Measurements from ENCODE around the gene EXOSC9.

The EXOSC9 gene

DNA sequence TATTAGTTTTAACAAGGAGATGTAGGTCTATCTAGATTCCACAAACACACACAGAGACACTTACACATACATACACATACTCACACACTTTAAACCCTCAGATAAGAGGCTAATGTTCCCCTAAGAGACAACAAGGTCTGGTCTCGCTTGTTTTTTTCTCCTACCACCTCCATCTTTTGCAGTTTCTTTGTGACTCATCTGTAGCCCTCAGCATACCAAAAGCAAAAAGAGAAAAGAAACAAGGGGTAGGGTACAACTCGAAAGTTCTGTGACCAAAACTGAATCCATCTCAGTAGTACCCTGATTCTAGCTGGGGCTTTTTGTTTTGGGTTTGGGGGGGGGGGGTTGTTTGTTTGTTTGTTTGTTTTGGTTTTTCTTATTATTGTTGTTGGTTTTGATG is 12.2 kb upstream of the EXOSC9 start:
- no peak overlapping the region for H4K91ac ChIP-seq (ENCODE audit: low read depth, low read length, poor library complexity)
- no peaks in the 10 kb centered on the region for H3K79me1 ChIP-seq (ENCODE audit: low read depth, low read length)

GRCh38 chr4:121789455-121789854 is 11.7 kb upstream of the EXOSC9 start:
- Histone ChIP-seq H4K8ac (ENCODE audit: low read depth, low read length) (no peak overlapping the region), H3K18ac (ENCODE audit: low read length) (no peak overlapping the region), H2BK15ac (ENCODE audit: low read length) (no peak overlapping the region), H3K9me3 (replicated peaks in 1 of 2; ENCODE audit: control insufficient read depth in 2 of 2, insufficient read depth in 1 of 2, low read depth in 1 of 2, low read length in 2 of 2) (no peaks in the 10 kb centered on the region), H3K9ac (ENCODE audit: low read depth, low read length, poor library complexity) (no peak overlapping the region), H2BK5ac (ENCODE audit: low read length) (no peak overlapping the region), H2BK120ac (ENCODE audit: low read depth, low read length) (no peak overlapping the region), H2AFZ (ENCODE audit: low read length) (no peak overlapping the region), H2BK12ac (ENCODE audit: low read length) (no peak overlapping the region), H3K14ac (ENCODE audit: low read length) (no peak overlapping the region), H3K27ac (replicated peaks; ENCODE audit: low read length) (no peak overlapping the region), H3K4me2 (ENCODE audit: insufficient read depth, low read length, poor library complexity, severe bottlenecking) (no peak overlapping the region), H3K4ac (ENCODE audit: low read length) (no peak overlapping the region), H3K4me1 (ENCODE audit: control insufficient read depth in 2 of 2, insufficient read depth in 1 of 2, low read depth in 1 of 2, low read length in 2 of 2) (peaks cover under 1 to 2% of the 10 kb centered on the region in 2 donors), H3K79me1 (ENCODE audit: low read depth, low read length) (no peaks in the 10 kb centered on the region), H3K4me3 (ENCODE audit: low read length in 2 of 2) (no peak overlapping the region), H3K27me3 (ENCODE audit: control insufficient read depth in 3 of 3, insufficient read depth in 3 of 3, low read depth in 1 of 3, low read length in 3 of 3) (peaks cover 0 to 3% (median 0%) of the 10 kb centered on the region in 3 experiments), H3K23ac (ENCODE audit: low read depth, low read length, poor library complexity) (no peak overlapping the region), H2AK5ac (ENCODE audit: low read depth, low read length) (no peak overlapping the region), H4K91ac (ENCODE audit: low read depth, low read length, poor library complexity) (no peak overlapping the region), H3K36me3 (replicated peaks in 1 of 2; ENCODE audit: control insufficient read depth in 2 of 2, insufficient read depth in 2 of 2, low read length in 2 of 2) (no peaks in the 10 kb centered on the region)
- no peak for DNase-seq (ENCODE audit: low spot score)
- no CpG with 5 or more reads among the region's 1 CpG for WGBS, 2 donors (ENCODE audit: extremely low coverage in 2 of 2, insufficient read length in 2 of 2, insufficient replicate concordance in 1 of 2)

More for the DNA sequence above, 12.2 kb upstream of the EXOSC9 start:
- H3K27ac ChIP-seq (replicated peaks; ENCODE audit: low read length): no peak overlapping the region
- no peak overlapping the region for H3K14ac ChIP-seq (ENCODE audit: low read length)
- no peak overlapping the region for H3K4ac ChIP-seq (ENCODE audit: low read length)
- no peak overlapping the region for H2AK5ac ChIP-seq (ENCODE audit: low read depth, low read length)
- H3K9me3 ChIP-seq (replicated peaks in 1 of 2; ENCODE audit: control insufficient read depth in 2 of 2, insufficient read depth in 1 of 2, low read depth in 1 of 2, low read length in 2 of 2): no peaks in the 10 kb centered on the region
- no peak overlapping the region for H2AFZ ChIP-seq (ENCODE audit: low read length)
- H2BK5ac ChIP-seq (ENCODE audit: low read length): no peak overlapping the region
- no peak overlapping the region for H2BK15ac ChIP-seq (ENCODE audit: low read length)
- DNase-seq (ENCODE audit: low spot score): no peak
- H4K8ac ChIP-seq (ENCODE audit: low read depth, low read length): no peak overlapping the region
- H3K18ac ChIP-seq (ENCODE audit: low read length): no peak overlapping the region
- WGBS, 2 donors (ENCODE audit: extremely low coverage in 2 of 2, insufficient read length in 2 of 2, insufficient replicate concordance in 1 of 2): no CpG with 5 or more reads among the region's 2 CpGs
- H3K27me3 ChIP-seq (ENCODE audit: control insufficient read depth in 3 of 3, insufficient read depth in 3 of 3, low read depth in 1 of 3, low read length in 3 of 3): peaks cover 0 to 3% (median 0%) of the 10 kb centered on the region in 3 experiments
- H3K23ac ChIP-seq (ENCODE audit: low read depth, low read length, poor library complexity): no peak overlapping the region
- peaks cover 0 to 2% of the 10 kb centered on the region in 2 donors for H3K4me1 ChIP-seq (ENCODE audit: control insufficient read depth in 2 of 2, insufficient read depth in 1 of 2, low read depth in 1 of 2, low read length in 2 of 2)
- no peak overlapping the region for H3K4me2 ChIP-seq (ENCODE audit: insufficient read depth, low read length, poor library complexity, severe bottlenecking)
- no peak overlapping the region for H3K4me3 ChIP-seq (ENCODE audit: low read length in 2 of 2)
- H3K9ac ChIP-seq (ENCODE audit: low read depth, low read length, poor library complexity): no peak overlapping the region
- no peaks in the 10 kb centered on the region for H3K36me3 ChIP-seq (replicated peaks in 1 of 2; ENCODE audit: control insufficient read depth in 2 of 2, insufficient read depth in 2 of 2, low read length in 2 of 2)
- no peak overlapping the region for H2BK12ac ChIP-seq (ENCODE audit: low read length)
- H2BK120ac ChIP-seq (ENCODE audit: low read depth, low read length): no peak overlapping the region

GRCh38 chr4:121789960-121790829 is 10.9 kb upstream of the EXOSC9 start:
- H3K27me3 ChIP-seq (ENCODE audit: control insufficient read depth in 3 of 3, insufficient read depth in 3 of 3, low read depth in 1 of 3, low read length in 3 of 3): peaks cover 0 to 3% (median 0%) of the 10 kb centered on the region in 3 experiments
- no peak overlapping the region for H3K4me2 ChIP-seq (ENCODE audit: insufficient read depth, low read length, poor library complexity, severe bottlenecking)
- 100% methylated on average over 1 of the region's 3 CpGs; no CpG with 5 or more reads in 1 of the 2 donors for WGBS, 2 donors (ENCODE audit: extremely low coverage in 2 of 2, insufficient read length in 2 of 2, insufficient replicate concordance in 1 of 2)
- H3K18ac ChIP-seq (ENCODE audit: low read length): no peak overlapping the region
- no peak overlapping the region for H4K8ac ChIP-seq (ENCODE audit: low read depth, low read length)
- no peak overlapping the region for H3K4ac ChIP-seq (ENCODE audit: low read length)
- H2BK15ac ChIP-seq (ENCODE audit: low read length): no peak overlapping the region
- no peak overlapping the region for H4K91ac ChIP-seq (ENCODE audit: low read depth, low read length, poor library complexity)
- peaks cover 2 to 3% of the 10 kb centered on the region in 2 donors for H3K4me1 ChIP-seq (ENCODE audit: control insufficient read depth in 2 of 2, insufficient read depth in 1 of 2, low read depth in 1 of 2, low read length in 2 of 2)
- no peak overlapping the region for H2BK120ac ChIP-seq (ENCODE audit: low read depth, low read length)
- H2BK5ac ChIP-seq (ENCODE audit: low read length): no peak overlapping the region
- no peaks in the 10 kb centered on the region for H3K36me3 ChIP-seq (replicated peaks in 1 of 2; ENCODE audit: control insufficient read depth in 2 of 2, insufficient read depth in 2 of 2, low read length in 2 of 2)
- no peak overlapping the region for H3K14ac ChIP-seq (ENCODE audit: low read length)
- no peak overlapping the region for H2AK5ac ChIP-seq (ENCODE audit: low read depth, low read length)
- H3K9ac ChIP-seq (ENCODE audit: low read depth, low read length, poor library complexity): no peak overlapping the region
- DNase-seq (ENCODE audit: low spot score): no peak
- no peak overlapping the region for H2BK12ac ChIP-seq (ENCODE audit: low read length)
- no peak overlapping the region for H3K23ac ChIP-seq (ENCODE audit: low read depth, low read length, poor library complexity)
- no peak overlapping the region for H3K27ac ChIP-seq (replicated peaks; ENCODE audit: low read length)
- no peaks in the 10 kb centered on the region for H3K79me1 ChIP-seq (ENCODE audit: low read depth, low read length)
- H3K4me3 ChIP-seq (ENCODE audit: low read length in 2 of 2): no peak overlapping the region
- H3K9me3 ChIP-seq (replicated peaks in 1 of 2; ENCODE audit: control insufficient read depth in 2 of 2, insufficient read depth in 1 of 2, low read depth in 1 of 2, low read length in 2 of 2): no peaks in the 10 kb centered on the region
- H2AFZ ChIP-seq (ENCODE audit: low read length): no peak overlapping the region

DNA sequence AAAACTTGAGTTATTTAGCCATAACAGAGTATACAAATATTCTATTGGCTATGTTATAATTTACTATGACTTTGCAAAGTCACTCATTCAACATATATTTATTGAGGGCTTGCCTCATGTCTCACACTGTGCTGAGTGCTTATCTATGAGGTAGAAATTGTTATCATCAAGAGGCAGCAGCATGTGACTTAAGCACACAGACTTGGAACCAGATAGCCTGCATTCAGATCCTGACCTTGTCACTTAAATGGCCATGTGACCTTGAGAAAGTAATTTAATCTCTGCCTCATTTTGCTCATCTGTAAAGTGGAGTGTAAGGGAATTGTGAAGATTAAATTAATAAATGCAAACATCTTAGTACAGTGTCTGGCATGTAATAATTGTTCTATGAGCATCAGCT is 10.1 kb upstream of the EXOSC9 start:
- Histone ChIP-seq H3K4me1 (ENCODE audit: control insufficient read depth in 2 of 2, insufficient read depth in 1 of 2, low read depth in 1 of 2, low read length in 2 of 2) (peaks cover 4% of the 10 kb centered on the region in 2 donors), H3K27ac (replicated peaks; ENCODE audit: low read length) (no peak overlapping the region)

More for the DNA sequence above, 10.1 kb upstream of the EXOSC9 start:
- Histone ChIP-seq H4K8ac (ENCODE audit: low read depth, low read length) (no peak overlapping the region), H4K91ac (ENCODE audit: low read depth, low read length, poor library complexity) (no peak overlapping the region), H3K36me3 (replicated peaks in 1 of 2; ENCODE audit: control insufficient read depth in 2 of 2, insufficient read depth in 2 of 2, low read length in 2 of 2) (no peaks in the 10 kb centered on the region), H2BK120ac (ENCODE audit: low read depth, low read length) (no peak overlapping the region), H3K4me3 (ENCODE audit: low read length in 2 of 2) (no peak overlapping the region), H2AK5ac (ENCODE audit: low read depth, low read length) (no peak overlapping the region), H3K79me1 (ENCODE audit: low read depth, low read length) (no peaks in the 10 kb centered on the region), H2BK5ac (ENCODE audit: low read length) (no peak overlapping the region), H3K23ac (ENCODE audit: low read depth, low read length, poor library complexity) (no peak overlapping the region), H3K4ac (ENCODE audit: low read length) (no peak overlapping the region), H3K9me3 (replicated peaks in 1 of 2; ENCODE audit: control insufficient read depth in 2 of 2, insufficient read depth in 1 of 2, low read depth in 1 of 2, low read length in 2 of 2) (no peaks in the 10 kb centered on the region), H2BK12ac (ENCODE audit: low read length) (no peak overlapping the region), H3K18ac (ENCODE audit: low read length) (no peak overlapping the region), H2BK15ac (ENCODE audit: low read length) (no peak overlapping the region), H3K27me3 (ENCODE audit: control insufficient read depth in 3 of 3, insufficient read depth in 3 of 3, low read depth in 1 of 3, low read length in 3 of 3) (peaks cover 0 to 3% (median 0%) of the 10 kb centered on the region in 3 experiments), H2AFZ (ENCODE audit: low read length) (no peak overlapping the region), H3K4me2 (ENCODE audit: insufficient read depth, low read length, poor library complexity, severe bottlenecking) (no peak overlapping the region), H3K14ac (ENCODE audit: low read length) (no peak overlapping the region), H3K9ac (ENCODE audit: low read depth, low read length, poor library complexity) (no peak overlapping the region)
- DNase-seq (ENCODE audit: low spot score): no peak
